Body of pancreas (tissue), 4 donors: Measurements from ENCODE around the gene EPDR1.

Source experiments
- POLR2A ChIP-seq, 3 donors: fragments of 450-650 bp; IDR thresholded peaks; one replicate each; pipeline ENCODE4 v1.6.1; 2016; ENCODE audit warnings: antibody characterized with exemption in 3 of 3, mild to moderate bottlenecking in 2 of 3
- TF ChIP-seq, protein P1 (sequence below), 7 experiments: fragments of 450-650 bp in 4 of 7; fragments of 200-600 bp in 3 of 7; sonication (generic) in 3 of 7; IDR thresholded peaks; one replicate each; pipeline ENCODE4 v1.5.1; 2016 to 2019; ENCODE audit warnings: antibody characterized with exemption in 7 of 7

DNA sequence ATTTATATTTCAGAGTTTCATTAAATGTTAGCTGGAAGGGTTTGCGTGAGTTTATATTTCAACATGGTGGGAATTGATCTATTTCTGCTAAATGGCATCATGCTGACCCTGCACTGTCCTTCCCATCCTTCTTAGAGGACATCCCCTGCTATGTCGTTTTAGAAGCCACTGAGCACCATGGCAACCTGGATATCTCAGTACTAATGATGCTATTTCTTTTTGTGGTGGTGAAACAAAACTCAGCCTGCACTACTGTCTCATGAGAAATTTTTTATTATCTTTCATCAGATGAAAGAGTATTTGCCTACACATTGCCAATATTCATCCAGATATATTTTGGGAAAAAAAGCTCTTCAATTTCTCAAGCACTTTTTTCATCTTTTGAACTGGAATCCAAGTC is 12.1 kb downstream of the EPDR1 start:
- no peak for TF ChIP-seq POLR2A (IDR thresholded peaks at IDR 0.05)
- TF ChIP-seq, protein P1, sequence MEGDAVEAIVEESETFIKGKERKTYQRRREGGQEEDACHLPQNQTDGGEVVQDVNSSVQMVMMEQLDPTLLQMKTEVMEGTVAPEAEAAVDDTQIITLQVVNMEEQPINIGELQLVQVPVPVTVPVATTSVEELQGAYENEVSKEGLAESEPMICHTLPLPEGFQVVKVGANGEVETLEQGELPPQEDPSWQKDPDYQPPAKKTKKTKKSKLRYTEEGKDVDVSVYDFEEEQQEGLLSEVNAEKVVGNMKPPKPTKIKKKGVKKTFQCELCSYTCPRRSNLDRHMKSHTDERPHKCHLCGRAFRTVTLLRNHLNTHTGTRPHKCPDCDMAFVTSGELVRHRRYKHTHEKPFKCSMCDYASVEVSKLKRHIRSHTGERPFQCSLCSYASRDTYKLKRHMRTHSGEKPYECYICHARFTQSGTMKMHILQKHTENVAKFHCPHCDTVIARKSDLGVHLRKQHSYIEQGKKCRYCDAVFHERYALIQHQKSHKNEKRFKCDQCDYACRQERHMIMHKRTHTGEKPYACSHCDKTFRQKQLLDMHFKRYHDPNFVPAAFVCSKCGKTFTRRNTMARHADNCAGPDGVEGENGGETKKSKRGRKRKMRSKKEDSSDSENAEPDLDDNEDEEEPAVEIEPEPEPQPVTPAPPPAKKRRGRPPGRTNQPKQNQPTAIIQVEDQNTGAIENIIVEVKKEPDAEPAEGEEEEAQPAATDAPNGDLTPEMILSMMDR (IDR thresholded peaks at IDR 0.05), result no peak
